Heart left ventricle (tissue), 16 donors: ENCODE measurements around the gene MTARC2. TPM values are rescaled to one million over a fixed set of nuclear protein-coding genes. Genes with fewer than 3 reads are reported as not detected.
A peak's percentile ranks its signal among the peaks of the same experiment; 100 is the strongest.

Experiments
- ATAC-seq, 4 donors: fragments of 200-7000 bp; cut with Tn5 transposase; one replicate each; pipeline ENCODE4 v1.9.1; 2020 to 2022; ENCODE audit warnings: moderate library complexity in 4 of 4, mild to moderate bottlenecking in 3 of 4, moderate number of reproducible peaks in 1 of 4
- DNase-seq, 5 donors: peaks; one replicate each; pipeline ENCODE4 v3.0.0-alpha.2; 2020
- H3K27ac ChIP-seq, 12 donors: fragments of 200-600 bp; sonication (generic) in 4 of 12; one replicate each; pipeline versions ENCODE4 v1.5.0 to v1.8.0; 2016 to 2022; ENCODE audit warnings: mild to moderate bottlenecking in 2 of 12
- H3K27me3 ChIP-seq, 9 donors: fragments of 200-600 bp; sonication (generic) in 2 of 9; one replicate each; pipeline versions ENCODE4 v1.5.1 to v1.8.0; 2016 to 2022; ENCODE audit warnings: mild to moderate bottlenecking in 3 of 9
- H3K36me3 ChIP-seq, 9 donors: fragments of 200-600 bp; sonication (generic) in 2 of 9; one replicate each; pipeline versions ENCODE4 v1.5.0 to v1.8.0; 2018 to 2022; ENCODE audit warnings: mild to moderate bottlenecking in 2 of 9
- H3K4me1 ChIP-seq, 12 donors: fragments of 200-600 bp; sonication (generic) in 4 of 12; one replicate each; pipeline versions ENCODE4 v1.5.0 to v1.8.0; 2016 to 2022; ENCODE audit warnings: mild to moderate bottlenecking in 3 of 12
- H3K4me3 ChIP-seq, 12 donors: fragments of 200-600 bp; sonication (generic) in 4 of 12; one replicate each; pipeline versions ENCODE4 v1.5.0 to v1.8.0; 2017 to 2022; ENCODE audit warnings: mild to moderate bottlenecking in 9 of 12, moderate library complexity in 4 of 12
- H3K9me3 ChIP-seq, 12 donors: fragments of 200-600 bp; sonication (generic) in 4 of 12; one replicate each; pipeline versions ENCODE4 v1.5.0 to v1.8.0; 2016 to 2022; ENCODE audit warnings: mild to moderate bottlenecking in 1 of 12
- POLR2A ChIP-seq, 2 donors: fragments of 450-650 bp; IDR thresholded peaks; one replicate each; pipeline ENCODE4 v1.6.1; 2017; ENCODE audit warnings: antibody characterized with exemption in 2 of 2, mild to moderate bottlenecking in 2 of 2, moderate library complexity in 2 of 2
- WGBS, 4 donors: extraction: QIAGEN DNeasy Blood & Tissue Kit in 2 of 4; methylation state at CpG; one replicate each; pipeline versions ENCODE4 v1.1.5 to v1.1.7; 2013 to 2018; 5-methylcytosine and 5-hydroxymethylcytosine counted together
- intact Hi-C, 10 donors: fragments of 100-400 bp; cut with DNase I; formaldehyde crosslinking; loops; one replicate each; pipeline versions ENCODE4 v1.11.1 to v1.14.2; 2022
- polyA plus RNA-seq, 2 donors: library from polyadenylated mRNA; stranded (reverse); fragments of 200-250 nt; gene quantifications; one replicate each; pipeline ENCODE4 v1.2.3, GENCODE V29; 2013
- total RNA-seq, 9 donors: library from RNA; depleted of rRNA in 2 of 9; stranded (reverse); fragments of >200 nt in 2 of 9; fragmentation: NEBNext Ultra II Directional in 3 of 9; extraction: Animal tissue kit (Norgen Biotek cat#: 25700) in 3 of 9; gene quantifications; one replicate each; pipeline versions ENCODE4 v1.1.0 to v1.2.4, GENCODE V29; 2016 to 2023
- TF ChIP-seq, protein P1 (sequence below), 12 donors: fragments of 200-600 bp; sonication (generic) in 4 of 12; IDR thresholded peaks; one replicate each; pipeline versions ENCODE4 v1.5.0 to v1.8.0; 2018 to 2022; ENCODE audit warnings: antibody characterized with exemption in 12 of 12, mild to moderate bottlenecking in 5 of 12
- donor health status: ischemic (EF 13 %, LVEDD 7.1; RV severe dilation, severe dysfunction).
- donor health status: healthy with polysubstance abuse.
- donor health status: DM: no; HTN: yes; CAD: no.
- donor health status: DM: no; HTN: no; CAD: no.
- donor health status: ischemic (EF 25% LVEDD 6.9; RV normal size, moderate dysfunction).
- donor health status: ischemic (EF 25% LVEDD 5.7; RV mildly dilated, moderate dysfunction).
- donor health status: healthy.
- donor health status: DM: yes; HTN: yes; CAD: no.
- donor health status: ischemic (EF 35%, LVEDD 5.7; RV mildly dilated, moderate dysfunction).
- donor health status: nonischemic (EF 11% LVEDD 7.7; RV severe dilation, severe dysfunction).
- donor health status: DM: yes; HTN: yes; CAD: no.
- donor health status: PGD.
- donor health status: ischemic (EF 29% LVEDD 5.4; RV normal size, mild dysfunction).
- donor health status: nonischemic (EF 23%, LVEDD 6.1; RV moderate dilation, normal function).

MTARC2 gene
- total and polyA plus RNA-seq, 11 donors, result 10.4 to 29.1 (median 20.3) TPM

DNA sequence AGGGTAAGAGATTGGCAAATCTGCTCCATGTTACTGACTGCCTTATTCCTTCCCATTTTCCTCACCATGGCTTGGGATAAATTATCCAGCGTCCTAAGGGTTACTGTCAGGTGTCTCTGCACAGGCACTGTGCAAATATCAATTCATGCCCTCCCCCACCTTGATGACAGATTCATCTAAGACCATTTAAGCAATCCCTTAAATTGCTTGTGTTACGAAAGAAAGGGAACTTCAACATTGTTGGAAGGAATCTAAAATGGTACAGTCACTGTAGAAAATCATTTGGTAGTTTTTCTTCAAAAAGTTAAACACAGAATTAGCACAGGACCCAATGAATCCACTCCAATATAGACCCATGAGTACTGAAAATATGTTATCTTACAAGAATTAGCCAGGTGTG lies 17.6 kb upstream of the MTARC2 start:
- Histone ChIP-seq H3K9me3 (no peaks in the 10 kb centered on the region), H3K36me3 (no peaks in the 10 kb centered on the region), H3K4me1 (peaks cover 0 to 21% (median 5%) of the 10 kb centered on the region in 12 donors), H3K27me3 (no peaks in the 10 kb centered on the region), H3K4me3 (no peak overlapping the region), H3K27ac (no peak overlapping the region)
- TF ChIP-seq, protein P1, sequence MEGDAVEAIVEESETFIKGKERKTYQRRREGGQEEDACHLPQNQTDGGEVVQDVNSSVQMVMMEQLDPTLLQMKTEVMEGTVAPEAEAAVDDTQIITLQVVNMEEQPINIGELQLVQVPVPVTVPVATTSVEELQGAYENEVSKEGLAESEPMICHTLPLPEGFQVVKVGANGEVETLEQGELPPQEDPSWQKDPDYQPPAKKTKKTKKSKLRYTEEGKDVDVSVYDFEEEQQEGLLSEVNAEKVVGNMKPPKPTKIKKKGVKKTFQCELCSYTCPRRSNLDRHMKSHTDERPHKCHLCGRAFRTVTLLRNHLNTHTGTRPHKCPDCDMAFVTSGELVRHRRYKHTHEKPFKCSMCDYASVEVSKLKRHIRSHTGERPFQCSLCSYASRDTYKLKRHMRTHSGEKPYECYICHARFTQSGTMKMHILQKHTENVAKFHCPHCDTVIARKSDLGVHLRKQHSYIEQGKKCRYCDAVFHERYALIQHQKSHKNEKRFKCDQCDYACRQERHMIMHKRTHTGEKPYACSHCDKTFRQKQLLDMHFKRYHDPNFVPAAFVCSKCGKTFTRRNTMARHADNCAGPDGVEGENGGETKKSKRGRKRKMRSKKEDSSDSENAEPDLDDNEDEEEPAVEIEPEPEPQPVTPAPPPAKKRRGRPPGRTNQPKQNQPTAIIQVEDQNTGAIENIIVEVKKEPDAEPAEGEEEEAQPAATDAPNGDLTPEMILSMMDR (IDR thresholded peaks at IDR 0.05), result no peak
- no peak for ATAC-seq
- intact Hi-C loops, result loop anchor here in 7 of 10 donors (5.0 to 10.0 kb wide), 4 partner anchors 38 to 513 kb away; partner anchors contain the start of gene C1orf115 (in 4 of the 7)
- 86 to 91% (median 87%) methylated on average over 2 of the region's 2 CpGs for WGBS, 4 donors
- DNase-seq, result no peak

DNA sequence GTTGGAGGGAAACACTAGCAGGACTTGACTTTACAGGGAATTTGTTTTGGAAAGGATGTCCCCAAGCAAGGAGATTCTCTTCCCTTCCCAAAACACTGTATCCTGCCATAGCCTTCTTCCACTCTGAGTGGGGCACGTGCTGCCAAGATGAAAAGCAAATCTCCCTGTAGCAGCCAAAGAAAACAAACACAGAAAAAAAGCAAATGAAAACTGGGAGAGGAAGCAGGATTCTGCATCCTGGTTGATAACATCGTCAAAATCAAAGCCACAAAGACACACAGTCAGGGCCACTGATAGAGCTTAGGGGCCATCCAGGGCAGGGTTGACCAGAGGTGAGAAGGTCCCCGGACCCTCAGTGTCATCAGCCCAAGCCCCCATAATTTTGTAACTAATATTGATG lies 16.0 kb upstream of the MTARC2 start:
- intact Hi-C loops, result loop anchor here in 8 of 10 donors (2.0 to 10.0 kb wide), 6 partner anchors 40 to 515 kb away; partner anchors contain the start of gene C1orf115 (in 7 of the 8)
- Histone ChIP-seq H3K27ac (peak overlapping the region; percentile 54 to 89 (median 79)), H3K4me3 (peak overlapping the region in 3 of 12 donors; percentile 30 to 50 (median 38)), H3K9me3 (no peaks in the 10 kb centered on the region), H3K4me1 (peaks cover 0 to 21% (median 5%) of the 10 kb centered on the region in 12 donors), H3K27me3 (no peaks in the 10 kb centered on the region), H3K36me3 (no peaks in the 10 kb centered on the region)
- TF ChIP-seq, protein P1 (IDR thresholded peaks at IDR 0.05), result no peak
- no peak for TF ChIP-seq POLR2A (IDR thresholded peaks at IDR 0.05)
- peak in 2 of 4 donors; percentile 8 to 36 for ATAC-seq
- WGBS, 4 donors, result 38 to 61% (median 45%) methylated on average over 3 of the region's 3 CpGs
- no peak for DNase-seq

DNA sequence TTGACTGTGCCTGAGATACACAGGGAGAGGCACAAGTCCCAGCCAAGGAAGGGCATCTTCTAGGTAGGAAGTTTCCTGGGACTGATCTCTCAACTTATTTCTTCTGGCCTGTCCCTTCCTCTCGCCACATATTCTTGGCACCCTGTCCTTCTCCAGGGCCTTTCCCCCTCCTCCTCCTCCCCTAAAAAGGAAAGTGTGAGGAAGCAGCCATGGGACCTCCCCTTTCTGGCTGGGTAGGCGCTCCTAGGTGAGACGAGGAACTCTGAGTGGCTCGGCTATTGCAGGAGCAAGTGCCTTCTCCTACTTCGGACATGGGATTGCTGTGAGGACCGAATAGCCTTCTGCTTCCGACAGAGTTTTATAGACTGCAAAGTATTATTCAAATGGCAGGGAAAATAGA lies 15.5 kb upstream of the MTARC2 start:
- Histone ChIP-seq H3K27ac (peak overlapping the region; percentile 54 to 89 (median 79)), H3K27me3 (no peaks in the 10 kb centered on the region), H3K4me3 (peak overlapping the region in 10 of 12 donors; percentile 10 to 50 (median 38)), H3K9me3 (no peaks in the 10 kb centered on the region), H3K36me3 (no peaks in the 10 kb centered on the region), H3K4me1 (peaks cover 0 to 21% (median 5%) of the 10 kb centered on the region in 12 donors)
- intact Hi-C loops, result loop anchor here (1.0 to 10.0 kb wide), 8 partner anchors 40 to 515 kb away; partner anchors contain the start of gene C1orf115 (in 10 of the 10)
- DNase-seq, result peak in 1 of 5 donors; percentile 44
- TF ChIP-seq, protein P1 (IDR thresholded peaks at IDR 0.05), result no peak
- TF ChIP-seq POLR2A (IDR thresholded peaks at IDR 0.05), result no peak
- WGBS, 4 donors, result 38 to 56% (median 41%) methylated on average over 7 of the region's 7 CpGs
- ATAC-seq, result peak; percentile 59 to 83 (median 78)

DNA sequence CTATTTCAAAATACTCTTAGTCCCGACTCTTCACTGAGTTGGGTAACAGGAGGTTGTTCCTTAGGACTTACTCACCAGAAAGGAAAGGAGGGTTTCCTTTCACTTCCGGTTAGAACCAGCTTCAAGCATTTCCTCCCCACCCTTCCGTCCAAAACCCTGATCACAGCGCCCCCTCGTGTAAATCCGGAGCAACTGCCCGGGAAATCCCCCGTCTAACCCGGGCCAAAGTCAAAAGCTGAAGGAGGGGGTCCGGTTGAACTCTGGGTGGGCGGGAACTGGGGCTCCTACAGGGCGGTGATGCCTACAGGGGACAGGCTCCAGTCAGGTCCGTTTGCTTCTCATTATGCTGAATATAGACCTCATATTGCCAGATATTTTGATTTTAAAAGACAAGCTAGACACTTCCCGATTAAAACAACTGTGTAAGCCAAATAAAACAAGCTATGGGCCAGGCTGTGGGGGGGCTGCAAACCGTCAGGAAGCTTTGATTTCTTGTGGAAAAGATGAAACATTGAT lies 15.0 kb upstream of the MTARC2 start:
- peak overlapping the region; percentile 54 to 89 (median 79) for H3K27ac ChIP-seq
- 2 to 4% (median 3%) methylated on average over 15 of the region's 15 CpGs for WGBS, 4 donors
- no peaks in the 10 kb centered on the region for H3K36me3 ChIP-seq
- TF ChIP-seq, protein P1 (IDR thresholded peaks at IDR 0.05), result peak; percentile 68 to 95 (median 88)
- no peak for TF ChIP-seq POLR2A (IDR thresholded peaks at IDR 0.05)
- no peaks in the 10 kb centered on the region for H3K27me3 ChIP-seq
- intact Hi-C loops, result loop anchor here (1.0 to 10.0 kb wide), 8 partner anchors 41 to 516 kb away; partner anchors contain the start of gene C1orf115 (in 10 of the 10)
- peak overlapping the region in 10 of 12 donors; percentile 10 to 50 (median 38) for H3K4me3 ChIP-seq
- DNase-seq, result peak; percentile 73 to 86 (median 82)
- H3K4me1 ChIP-seq, result peaks cover 0 to 21% (median 5%) of the 10 kb centered on the region in 12 donors
- H3K9me3 ChIP-seq, result no peaks in the 10 kb centered on the region
- ATAC-seq, result peak; percentile 92 to 96 (median 96)
